PC-9 (cell line): ENCODE results near the gene INTS11.

Experiments
- EZH2 ChIP-seq: fragments of 200-600 bp; sonication (generic); IDR thresholded peaks from 2 replicates; pipeline ENCODE4 v1.8.0; 2017; ENCODE audit warnings: antibody characterized with exemption, low read depth
- TF ChIP-seq, protein P1 (sequence below): fragments of 200-600 bp; sonication (generic); conservative IDR thresholded peaks from 2 replicates; pipeline ENCODE4 v1.6.1; 2017; ENCODE audit warnings: mixed run types, antibody characterized with exemption, mild to moderate bottlenecking, moderate library complexity

DNA sequence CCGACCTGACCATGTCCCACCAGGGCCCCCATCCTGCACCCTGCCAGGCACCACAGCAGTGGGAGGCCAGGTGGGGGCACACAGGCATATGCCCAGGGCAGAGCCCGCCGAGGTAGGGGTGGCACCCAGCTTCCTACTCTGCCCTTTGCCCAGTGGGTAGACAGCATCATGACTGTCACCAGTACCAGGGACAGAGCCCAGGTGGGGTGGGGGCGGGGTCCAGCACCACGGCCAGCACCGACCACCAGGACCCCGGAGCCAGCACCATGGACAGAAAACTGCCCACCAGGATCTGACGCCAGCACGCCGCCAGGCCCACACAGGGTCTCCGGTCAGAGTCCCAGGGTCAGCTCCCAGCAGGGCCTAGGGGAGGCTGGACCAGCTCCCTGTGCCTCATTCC lies 10.4 kb upstream of the INTS11 start:
- TF ChIP-seq, protein P1, sequence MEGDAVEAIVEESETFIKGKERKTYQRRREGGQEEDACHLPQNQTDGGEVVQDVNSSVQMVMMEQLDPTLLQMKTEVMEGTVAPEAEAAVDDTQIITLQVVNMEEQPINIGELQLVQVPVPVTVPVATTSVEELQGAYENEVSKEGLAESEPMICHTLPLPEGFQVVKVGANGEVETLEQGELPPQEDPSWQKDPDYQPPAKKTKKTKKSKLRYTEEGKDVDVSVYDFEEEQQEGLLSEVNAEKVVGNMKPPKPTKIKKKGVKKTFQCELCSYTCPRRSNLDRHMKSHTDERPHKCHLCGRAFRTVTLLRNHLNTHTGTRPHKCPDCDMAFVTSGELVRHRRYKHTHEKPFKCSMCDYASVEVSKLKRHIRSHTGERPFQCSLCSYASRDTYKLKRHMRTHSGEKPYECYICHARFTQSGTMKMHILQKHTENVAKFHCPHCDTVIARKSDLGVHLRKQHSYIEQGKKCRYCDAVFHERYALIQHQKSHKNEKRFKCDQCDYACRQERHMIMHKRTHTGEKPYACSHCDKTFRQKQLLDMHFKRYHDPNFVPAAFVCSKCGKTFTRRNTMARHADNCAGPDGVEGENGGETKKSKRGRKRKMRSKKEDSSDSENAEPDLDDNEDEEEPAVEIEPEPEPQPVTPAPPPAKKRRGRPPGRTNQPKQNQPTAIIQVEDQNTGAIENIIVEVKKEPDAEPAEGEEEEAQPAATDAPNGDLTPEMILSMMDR = no peak
- no peak for TF ChIP-seq EZH2
